GM19468 (cell line): ENCODE data around the gene TARS1.
"Not testable (repeated sequence)": the region's sequence is repeated elsewhere in the genome, so short reads cannot be mapped to it uniquely, and the experiment has no call there.

Source experiments
- ATAC-seq: cut with Tn5 transposase; IDR thresholded peaks from one replicate; pipeline ENCODE4 v1.9.1; 2021; ENCODE audit warnings: mild to moderate bottlenecking, moderate library complexity, moderate number of reproducible peaks; ENCODE audit not compliant: unreplicated experiment; ENCODE audit errors: extremely low read depth

TARS1 gene

GRCh38 chr5:33479311-33479710 is 38.5 kb downstream of the TARS1 start:
- no peak for ATAC-seq

GRCh38 chr5:33480876-33481275 is 40.1 kb downstream of the TARS1 start:
- ATAC-seq = no peak

DNA sequence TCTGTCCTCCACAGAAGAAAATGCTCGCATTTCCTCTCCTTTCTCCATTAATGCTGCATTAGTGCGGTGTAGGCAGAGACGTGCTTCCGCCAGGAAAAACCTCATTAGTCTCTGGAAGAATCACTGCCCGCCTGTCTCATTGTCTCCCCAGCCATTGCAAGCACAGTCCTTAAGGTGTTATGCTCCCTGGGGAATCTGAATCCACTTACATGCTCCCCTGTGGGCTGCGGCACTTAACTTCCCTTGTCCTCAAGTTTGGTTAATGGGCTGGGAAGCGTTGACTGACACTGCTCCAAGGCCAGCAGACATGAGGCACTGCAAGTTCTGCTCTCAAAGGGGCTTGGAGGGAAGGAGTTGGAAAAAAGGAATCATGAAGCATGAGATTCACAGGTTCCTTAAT is 41.6 kb downstream of the TARS1 start:
- no peak for ATAC-seq

DNA sequence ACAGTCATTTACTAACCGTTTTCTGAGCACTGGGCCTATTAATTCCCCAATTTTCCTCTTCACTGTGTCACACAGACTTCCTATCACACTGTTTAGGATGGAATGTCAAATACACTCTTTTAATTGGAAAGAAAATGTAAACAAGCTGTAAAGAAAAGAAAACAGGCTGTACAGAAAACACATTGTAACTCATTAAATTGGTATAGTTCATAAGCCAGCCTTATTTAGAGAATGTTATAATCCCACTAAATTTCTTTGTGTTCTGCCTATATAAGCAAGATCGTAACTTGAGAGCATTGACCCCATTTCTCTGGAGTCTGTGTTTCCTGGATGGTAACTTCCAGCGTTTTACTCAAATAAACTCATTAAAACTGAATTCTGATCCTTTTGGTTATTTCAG is 46.5 kb downstream of the TARS1 start:
- ATAC-seq = no peak

GRCh38 chr5:33488558-33489355 is 48.0 kb downstream of the TARS1 start:
- ATAC-seq = no peak

GRCh38 chr5:33489481-33490067 is 48.8 kb downstream of the TARS1 start:
- ATAC-seq = no peak

GRCh38 chr5:33490071-33490665 is 49.4 kb downstream of the TARS1 start:
- ATAC-seq = no peak

GRCh38 chr5:33491941-33492340 is 51.2 kb downstream of the TARS1 start:
- ATAC-seq = no peak

- no peak for ATAC-seq
Measured at GRCh38 chr5:33494466-33494865, 53.7 kb downstream of the TARS1 start.

- no peak for ATAC-seq
Measured at GRCh38 chr5:33501260-33501659, 60.5 kb downstream of the TARS1 start.

DNA sequence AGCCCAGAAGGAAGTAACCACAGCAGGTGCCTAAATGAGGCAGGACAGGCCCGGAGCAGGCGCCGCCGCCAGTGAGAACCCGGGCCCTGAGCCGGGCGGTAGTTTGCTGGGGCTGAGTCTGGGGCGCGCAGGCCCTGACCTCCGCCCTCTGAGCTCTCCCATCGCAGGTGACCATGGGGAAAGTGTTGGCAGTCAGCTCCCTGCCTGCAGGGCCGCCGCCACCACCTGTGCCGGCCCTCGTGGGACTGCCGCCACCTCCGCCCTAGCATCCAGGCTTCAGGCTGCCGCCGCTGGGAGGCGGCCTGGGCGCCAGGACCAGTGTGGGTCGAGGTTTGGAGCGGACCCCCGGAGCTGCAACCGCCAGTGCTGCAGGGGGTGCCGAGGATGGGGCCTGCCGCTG is 61.1 kb downstream of the TARS1 start:
- no peak for ATAC-seq

DNA sequence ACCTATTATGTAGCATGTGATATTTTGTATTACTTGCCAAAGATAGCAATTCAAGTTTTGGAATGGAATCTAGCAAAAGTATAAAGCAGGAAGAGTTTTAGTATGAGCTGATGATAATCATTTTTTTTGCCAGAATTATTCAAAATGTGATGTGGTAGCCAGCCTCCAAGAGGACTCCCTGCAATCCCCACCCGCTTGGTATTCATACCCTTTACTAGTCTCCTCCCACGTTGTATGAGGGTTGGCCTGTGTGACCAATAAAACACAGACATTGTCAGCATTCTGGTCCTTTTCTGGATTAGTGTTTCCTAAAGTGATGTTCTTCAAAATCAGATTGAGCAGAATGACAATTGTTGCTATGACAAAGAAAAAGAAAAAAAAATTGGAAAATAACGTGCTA is 63.8 kb downstream of the TARS1 start:
- ATAC-seq = no peak

DNA sequence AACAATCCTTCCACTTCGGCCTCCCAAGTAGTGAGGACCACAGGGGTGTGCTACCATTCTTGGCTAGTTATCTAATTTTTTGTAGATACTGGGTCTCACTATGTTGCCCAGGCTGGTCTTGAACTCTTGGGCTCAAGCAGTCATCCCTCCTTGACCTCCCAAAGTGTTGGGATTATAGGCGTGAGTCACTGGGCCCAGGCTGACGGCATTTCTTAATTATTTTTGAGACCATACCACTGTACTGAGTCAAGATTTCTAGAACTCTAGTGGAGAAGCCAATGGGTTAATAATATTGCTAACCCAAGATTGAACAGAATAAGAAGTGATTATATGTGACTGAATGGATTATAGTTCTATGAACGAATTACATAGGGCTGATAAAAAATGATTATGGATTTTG is 66.7 kb downstream of the TARS1 start:
- no peak for ATAC-seq

DNA sequence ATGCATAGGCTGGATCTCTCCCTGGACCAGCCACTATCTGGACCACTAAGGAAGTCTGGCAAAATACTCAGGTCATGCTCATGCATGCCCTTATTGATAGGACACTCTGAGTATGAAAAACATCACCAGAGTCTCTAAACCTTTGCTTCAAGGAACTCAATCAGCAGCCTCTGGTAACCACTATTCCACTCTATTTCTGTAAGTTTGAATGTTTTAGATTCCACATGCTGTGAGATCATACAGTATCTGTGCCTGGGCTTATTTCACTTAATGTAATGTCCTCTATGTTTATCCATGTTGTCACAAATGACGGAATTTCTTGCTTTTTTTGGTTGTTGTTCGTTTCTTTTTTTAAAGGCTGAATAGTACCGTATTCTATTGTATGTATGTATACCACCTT is 68.3 kb downstream of the TARS1 start:
- ATAC-seq = no peak

DNA sequence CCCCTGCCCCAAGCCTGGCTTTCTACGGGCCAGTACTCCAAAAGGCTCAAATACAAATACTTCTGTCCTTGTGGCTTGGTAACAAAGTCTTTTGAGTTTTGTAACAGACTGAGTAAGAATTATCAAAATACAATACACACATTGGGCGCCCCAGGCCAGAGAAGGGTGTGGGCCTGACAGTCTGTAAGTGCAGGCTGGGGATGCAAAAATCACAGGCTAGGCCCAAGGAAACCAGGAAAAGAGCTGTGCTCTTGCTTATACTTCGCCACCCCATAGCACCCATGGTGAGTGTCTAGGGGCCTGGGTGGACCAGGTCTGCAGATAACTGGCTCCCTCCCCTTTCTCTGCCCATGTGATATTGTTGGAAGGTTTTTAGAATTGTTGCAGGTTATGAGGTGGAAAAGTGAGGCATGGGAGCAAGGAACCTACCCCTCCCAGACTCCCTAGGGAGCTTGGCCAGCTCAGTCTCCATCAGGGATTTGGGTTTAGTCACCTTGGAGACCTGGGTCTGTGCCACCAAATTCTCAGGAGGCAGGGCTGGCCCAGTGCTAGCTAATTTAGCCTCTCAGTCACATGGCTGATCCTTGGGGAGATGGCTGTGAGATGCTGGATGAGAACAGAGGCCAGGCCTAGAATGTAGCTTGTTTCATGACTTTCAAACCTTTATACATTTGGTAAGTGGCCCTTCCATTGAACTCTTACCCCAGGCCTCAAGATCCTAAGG is 72.9 kb downstream of the TARS1 start:
- ATAC-seq = no peak

- ATAC-seq = not testable (repeated sequence)
Measured at GRCh38 chr5:33515366-33515765, 74.6 kb downstream of the TARS1 start.

DNA sequence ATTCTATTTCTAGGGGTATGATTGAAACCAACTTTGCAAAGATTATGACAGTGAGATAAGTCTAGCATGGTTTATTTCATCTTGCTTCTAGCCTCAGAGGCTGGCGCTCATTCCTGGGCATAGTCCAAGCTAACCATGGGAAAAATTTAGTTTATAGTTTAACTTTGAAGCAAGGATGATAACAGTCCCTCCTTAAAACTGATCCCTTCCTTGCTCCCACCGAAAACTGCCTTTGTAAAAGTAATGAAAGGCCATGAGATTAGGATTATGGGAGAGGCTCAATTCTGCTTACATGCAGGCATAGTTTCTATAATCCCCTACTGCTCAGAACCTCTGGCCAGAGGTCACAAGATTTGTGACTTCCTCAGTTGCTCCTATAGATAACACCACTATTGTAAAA is 75.7 kb downstream of the TARS1 start:
- ATAC-seq = no peak
